NCI-H748 (cell line): ENCODE results near the gene AKT2.

Source experiments
- DNase-seq: peaks from one replicate; lab custom pipeline; 2025; ENCODE audit not compliant: unreplicated experiment; lab: John Stamatoyannopoulos, UW

AKT2 gene

DNA sequence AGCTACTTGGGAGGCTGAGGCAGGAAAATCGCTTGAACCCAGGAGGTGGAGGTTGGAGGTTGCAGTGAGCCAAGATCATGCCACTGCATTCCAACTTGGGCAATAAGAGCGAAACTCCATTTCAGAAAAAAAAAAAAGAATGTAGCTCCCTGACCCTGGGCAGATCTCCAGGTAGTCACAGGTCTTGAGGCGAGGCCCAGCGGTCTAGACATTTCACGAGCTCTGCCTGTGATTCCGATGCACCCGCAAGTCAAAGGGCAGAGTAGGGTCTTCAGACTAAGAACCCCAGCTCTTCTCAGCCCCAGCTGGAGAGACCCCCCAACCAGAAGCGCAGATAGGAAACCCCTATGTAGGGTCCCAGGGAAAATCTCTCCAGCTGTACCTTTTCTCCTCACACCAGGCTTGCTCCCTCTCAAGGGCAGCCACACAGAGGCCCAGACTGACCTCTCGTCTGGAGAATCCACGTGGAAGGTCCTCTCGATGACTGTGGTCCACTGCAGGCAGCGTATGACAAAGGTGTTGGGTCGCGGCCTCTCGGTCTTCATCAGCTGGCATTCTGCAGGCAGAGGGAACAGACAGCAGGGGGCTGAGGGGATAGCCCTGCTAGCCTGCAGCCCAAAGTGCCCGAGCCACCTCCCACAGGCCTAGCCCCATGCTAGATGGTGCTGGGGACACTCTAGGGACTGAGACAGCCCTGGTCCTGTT lies 30.3 kb downstream of the AKT2 start:
- no peak for DNase-seq

GRCh38 chr19:40253611-40254092 lies 31.5 kb downstream of the AKT2 start:
- DNase-seq = no peak

DNA sequence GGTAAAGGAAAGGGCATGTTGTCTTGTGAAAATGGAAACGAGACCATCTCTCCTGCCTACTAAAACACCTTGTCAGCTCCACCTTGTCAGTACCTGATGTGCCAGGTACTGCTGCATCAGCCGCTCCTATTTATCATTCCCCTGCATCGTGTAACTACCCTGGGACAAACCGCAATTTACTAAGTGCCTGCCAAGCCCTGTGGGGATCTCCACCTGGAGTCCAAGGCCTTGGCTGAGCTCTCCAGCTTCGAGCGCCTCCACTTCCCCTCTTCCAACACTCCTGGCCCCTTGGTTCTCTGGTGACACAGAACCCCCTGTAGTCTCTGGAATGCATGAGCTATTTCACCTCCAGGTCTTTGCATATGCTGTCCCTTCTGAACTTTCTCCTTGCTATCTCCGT lies 32.8 kb downstream of the AKT2 start:
- no peak for DNase-seq

GRCh38 chr19:40251991-40252390 lies 33.2 kb downstream of the AKT2 start:
- no peak for DNase-seq

GRCh38 chr19:40251244-40251643 lies 33.9 kb downstream of the AKT2 start:
- DNase-seq = no peak

GRCh38 chr19:40249781-40250180 lies 35.4 kb downstream of the AKT2 start:
- no peak for DNase-seq

DNA sequence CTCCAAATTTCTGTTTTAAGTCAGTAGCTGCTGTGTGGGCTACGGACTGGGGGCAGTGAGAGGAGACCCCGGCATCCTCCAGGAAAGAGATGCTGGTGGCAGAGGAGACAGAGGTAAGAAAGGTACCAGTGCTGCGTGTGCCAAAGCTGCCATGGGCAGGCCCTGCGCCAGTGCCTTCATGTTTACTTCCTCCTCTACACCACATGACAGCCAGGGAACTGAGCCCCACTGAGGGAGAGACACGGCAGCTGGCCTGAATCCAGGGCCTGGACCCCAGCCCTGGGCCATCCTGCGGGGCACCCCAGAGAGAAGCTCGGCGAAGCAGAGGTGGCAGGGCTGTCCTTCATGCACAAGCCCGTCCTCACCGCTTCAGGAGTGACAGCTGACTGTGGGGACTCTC lies 35.9 kb downstream of the AKT2 start:
- DNase-seq = no peak

- DNase-seq = no peak
These were observed 37.3 kb downstream of the AKT2 start for GRCh38 chr19:40247735-40248262.

- no peak for DNase-seq
These were observed 38.0 kb downstream of the AKT2 start for GRCh38 chr19:40247178-40247577.

DNA sequence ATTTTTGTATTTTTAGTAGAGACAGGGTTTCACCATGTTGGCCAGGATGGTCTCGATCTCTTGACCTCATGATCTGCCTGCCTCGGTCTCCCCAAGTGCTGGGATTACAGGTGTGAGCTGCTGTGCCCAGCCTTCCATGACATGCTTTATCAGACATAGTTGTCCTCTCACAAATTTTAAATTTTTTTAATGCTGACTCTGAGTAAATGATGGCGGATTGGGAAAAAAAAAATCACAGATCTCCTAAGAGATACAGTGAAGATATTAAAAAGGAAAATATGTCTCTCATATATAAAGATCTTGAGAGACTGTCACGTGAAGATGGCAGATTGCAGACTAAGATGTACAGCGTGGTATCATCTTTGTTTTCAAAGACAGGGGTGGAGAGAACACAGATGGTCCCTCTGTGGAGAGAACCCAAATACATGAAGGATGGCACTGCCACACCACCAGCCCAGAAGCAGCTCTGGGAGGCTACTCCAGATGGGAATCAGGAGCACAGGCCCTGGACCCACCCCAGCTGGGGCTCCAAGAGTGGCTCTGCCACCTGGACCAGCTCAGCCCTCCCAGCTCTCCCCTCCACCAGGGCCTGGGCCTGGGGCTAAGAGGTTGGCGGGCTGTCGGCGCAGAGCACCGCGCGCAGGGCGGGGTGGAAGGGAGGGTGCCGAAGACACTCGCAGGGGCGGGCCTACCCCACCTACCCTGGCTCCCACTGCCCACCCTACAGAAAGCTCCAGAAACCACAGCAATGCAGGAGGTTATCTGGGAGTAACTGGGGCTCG lies 38.7 kb downstream of the AKT2 start:
- DNase-seq = no peak

DNA sequence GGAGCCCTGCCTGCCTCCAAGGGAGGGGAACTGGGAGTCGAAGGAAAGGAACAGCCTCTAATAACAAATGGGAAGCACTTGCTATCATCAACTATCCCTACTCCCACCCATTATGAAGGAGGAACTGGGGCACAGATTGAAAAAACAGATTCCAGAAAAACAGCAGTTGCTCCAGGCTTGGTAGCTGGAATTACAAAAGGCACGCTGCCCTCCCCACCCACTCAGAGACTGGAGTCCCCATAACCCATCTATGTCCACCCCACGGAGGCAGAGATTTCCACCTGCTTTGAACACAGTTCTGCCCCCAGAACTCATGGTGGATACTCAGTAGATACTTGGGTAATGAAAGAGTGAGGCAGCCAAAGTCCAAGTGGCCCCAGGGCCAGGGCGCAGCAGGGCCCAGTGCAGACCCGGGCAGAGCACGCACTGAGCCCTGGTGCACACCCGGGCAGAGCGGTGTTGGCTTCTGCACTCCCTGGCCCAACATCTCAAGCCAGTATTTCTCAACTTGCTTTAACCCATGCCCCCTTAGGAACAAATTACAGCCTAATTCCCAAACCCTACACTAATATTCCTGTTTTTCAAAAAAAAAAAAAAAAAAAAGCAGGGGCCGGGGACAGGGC lies 39.5 kb downstream of the AKT2 start:
- no peak for DNase-seq

DNA sequence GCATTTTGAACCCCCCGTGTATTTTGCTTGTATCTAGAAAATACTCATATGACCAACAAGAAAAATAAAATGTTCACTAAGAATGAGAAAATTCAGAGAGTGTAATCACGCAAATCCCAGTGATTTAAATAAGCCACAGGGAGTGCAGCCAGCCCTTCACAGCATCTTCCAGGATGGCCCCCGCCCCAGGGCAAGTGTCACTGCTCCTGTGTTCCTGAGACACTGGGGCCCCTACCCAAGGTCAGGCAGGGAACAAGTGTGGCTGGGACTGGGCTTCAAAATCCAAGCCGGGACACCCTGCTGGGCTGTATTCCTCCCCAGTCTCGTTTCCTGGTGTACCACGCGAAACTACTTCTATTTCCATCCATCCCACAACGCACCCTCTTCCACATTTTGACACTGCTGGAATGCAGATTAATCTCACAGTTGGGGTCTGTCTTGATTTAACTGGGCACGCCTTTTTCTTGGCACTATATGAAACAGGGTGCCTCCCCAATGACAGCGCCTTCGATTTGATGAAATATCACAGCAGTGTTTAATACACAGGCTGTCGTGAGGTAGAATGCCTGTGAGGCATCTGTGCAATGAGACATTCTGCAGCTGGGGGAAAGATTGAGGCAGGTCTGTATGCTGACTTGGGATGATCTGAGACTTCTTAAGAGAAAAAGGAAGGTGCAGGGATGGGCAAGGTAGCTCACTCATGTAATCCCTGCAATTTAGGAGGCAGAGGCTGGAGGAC lies 40.4 kb downstream of the AKT2 start:
- DNase-seq = no peak

GRCh38 chr19:40243181-40243580 lies 42.0 kb downstream of the AKT2 start:
- DNase-seq = no peak

DNA sequence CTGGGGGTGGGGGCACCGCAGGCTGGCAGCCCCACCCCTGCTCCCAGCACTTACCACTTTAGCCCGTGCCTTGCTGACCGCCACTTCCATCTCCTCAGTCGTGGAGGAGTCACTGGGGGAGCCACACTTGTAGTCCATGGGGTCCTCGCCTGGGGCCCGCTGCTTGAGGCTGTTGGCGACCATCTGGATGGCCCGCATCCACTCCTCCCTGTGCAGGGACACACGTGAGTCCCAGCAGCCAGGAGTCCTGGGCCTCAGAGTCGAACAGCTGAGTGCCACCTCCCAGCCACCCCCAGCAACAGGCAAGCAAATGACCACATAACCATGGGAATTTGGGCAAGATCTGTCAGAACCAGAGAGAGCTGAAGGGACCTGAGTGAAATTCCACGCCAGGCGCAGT lies 42.7 kb downstream of the AKT2 start:
- no peak for DNase-seq

DNA sequence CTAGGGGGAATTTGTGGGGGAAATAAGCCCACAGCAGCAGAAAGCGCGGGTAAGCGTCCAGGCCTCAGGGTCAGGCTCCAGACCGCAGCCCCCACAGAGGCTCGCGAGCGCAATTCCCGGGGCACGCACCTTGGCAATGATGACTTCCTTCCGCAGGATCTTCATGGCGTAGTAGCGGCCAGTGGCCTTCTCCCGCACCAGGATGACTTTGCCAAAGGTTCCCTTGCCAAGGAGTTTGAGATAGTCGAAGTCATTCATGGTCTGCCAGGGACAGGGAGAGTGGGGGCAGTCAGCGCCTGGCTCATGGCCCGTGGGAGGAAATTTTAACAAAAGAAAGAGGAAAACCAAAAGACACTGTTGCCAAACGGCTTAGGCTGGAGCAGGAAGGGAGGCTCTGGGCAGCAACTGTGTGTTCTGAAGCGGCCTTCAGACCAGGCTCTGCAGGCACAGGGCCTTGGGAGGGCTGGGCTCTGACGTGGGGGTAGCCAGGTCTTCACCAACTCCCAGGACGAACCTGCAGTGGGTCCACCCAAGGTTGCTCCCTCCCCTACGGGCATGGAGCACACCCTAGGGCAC lies 43.2 kb downstream of the AKT2 start:
- DNase-seq = no peak

DNA sequence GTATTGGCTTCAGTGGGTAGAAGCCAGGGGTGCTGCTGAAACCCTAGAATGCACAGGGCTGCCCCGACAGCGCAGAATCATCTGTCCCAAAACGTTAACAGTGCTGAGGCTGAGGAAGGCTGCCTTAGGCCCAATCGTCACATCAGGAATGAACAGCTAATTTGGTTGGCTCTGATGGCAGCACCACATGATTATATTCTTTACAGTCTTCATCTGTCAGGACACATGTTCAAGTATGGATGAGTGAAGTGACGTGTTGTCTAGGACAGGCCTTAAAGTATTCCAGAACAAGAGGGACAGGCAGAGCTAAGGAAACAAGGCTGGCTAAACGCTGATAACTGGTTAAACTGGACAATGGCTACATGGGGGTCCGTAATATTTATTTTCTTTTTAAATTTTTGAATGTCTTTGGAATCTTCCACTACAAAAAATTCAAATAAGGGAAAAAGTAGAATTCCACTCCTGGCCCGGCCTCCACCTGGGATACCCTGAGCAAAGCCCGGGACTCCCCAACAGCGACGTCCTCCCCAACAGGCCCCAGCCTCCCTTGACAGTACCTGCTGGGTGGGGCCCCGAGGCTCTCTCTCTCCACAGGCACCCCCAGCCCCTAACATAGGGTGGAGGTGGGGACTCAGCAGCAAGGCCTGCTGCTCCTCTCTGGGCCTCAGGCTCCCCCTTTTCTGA lies 43.9 kb downstream of the AKT2 start:
- no peak for DNase-seq

DNA sequence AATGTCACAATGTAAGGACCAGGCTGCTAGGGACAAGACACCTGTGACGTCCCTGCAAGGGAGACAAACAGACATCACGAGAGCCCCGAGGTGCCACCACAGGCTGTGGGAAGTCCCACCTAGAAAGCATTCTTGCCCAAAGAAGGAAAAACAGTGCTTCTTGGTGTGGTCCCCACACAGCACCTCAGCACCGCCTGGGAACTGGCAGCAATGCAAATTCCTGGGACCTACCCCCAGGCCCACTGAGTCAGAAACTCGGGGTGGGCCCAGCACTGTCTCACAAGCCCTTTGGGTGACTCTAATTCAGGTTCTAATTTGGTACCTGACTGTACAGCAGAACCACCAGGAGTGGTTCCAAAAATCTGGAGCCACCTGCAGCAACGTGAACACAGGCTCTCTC lies 44.8 kb downstream of the AKT2 start:
- DNase-seq = no peak

DNA sequence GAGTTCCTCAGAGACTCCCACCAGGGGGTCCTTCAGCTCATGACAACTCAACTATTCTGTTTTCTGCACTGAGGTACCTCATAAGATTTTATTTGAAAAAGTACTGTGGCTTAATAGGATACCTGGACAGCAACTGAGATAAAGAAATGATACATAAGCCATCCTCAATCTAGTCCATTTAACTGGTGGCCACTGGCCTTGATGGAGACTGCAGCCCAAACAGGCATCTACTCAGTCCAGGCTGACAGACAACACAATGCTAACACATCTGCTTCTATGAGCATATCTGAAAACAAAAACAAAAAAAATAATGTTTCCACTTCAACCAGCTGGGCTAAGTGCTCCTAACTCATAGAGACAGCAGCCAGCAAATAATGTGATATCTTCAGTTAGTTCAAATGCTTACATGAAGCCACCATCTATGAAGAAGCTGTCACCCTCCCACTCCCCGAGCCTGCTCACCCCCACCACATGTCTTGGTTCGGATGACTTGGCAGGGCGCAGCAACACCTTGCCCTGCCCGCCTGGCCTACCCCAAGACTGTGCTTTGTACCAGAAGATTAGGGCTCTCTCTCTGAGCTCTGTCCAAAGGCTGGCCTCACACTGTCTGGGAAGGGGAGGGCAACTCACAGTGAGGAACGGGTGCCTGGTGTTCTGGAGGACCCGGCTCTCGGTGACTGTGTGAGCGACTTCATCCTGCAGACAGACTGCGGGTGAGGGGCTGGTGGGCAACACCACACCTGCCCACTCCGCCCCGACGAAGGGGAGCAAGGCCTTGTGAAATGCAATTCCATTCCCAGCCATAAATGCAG lies 45.5 kb downstream of the AKT2 start:
- DNase-seq = no peak

- no peak for DNase-seq
These were observed 46.4 kb downstream of the AKT2 start for GRCh38 chr19:40238775-40239174.
